Measurements from ENCODE around the gene SLC7A10.
"Not testable (repeated sequence)": the region's sequence is repeated elsewhere in the genome, so short reads cannot be mapped to it uniquely, and the experiment has no call there.

The SLC7A10 gene

GRCh38 chr19:33215438-33216197 lies 10.0 kb downstream of the SLC7A10 start:
- no peak for DNase-seq

- DNase-seq = no peak
These were observed 11.1 kb downstream of the SLC7A10 start for GRCh38 chr19:33214596-33214995.

GRCh38 chr19:33212436-33213172 lies 13.0 kb downstream of the SLC7A10 start:
- DNase-seq = no peak

GRCh38 chr19:33211794-33212435 lies 13.7 kb downstream of the SLC7A10 start:
- DNase-seq = no peak

- DNase-seq = no peak
These were observed 15.2 kb downstream of the SLC7A10 start for GRCh38 chr19:33210266-33210940.

- DNase-seq = not testable (repeated sequence)
These were observed 15.8 kb downstream of the SLC7A10 start for GRCh38 chr19:33209850-33210230.

GRCh38 chr19:33208904-33209849 lies 16.5 kb downstream of the SLC7A10 start:
- DNase-seq = no peak

- DNase-seq = no peak
These were observed 17.2 kb downstream of the SLC7A10 start for GRCh38 chr19:33208371-33208895.

GRCh38 chr19:33207903-33208302 lies 17.7 kb downstream of the SLC7A10 start:
- no peak for DNase-seq

GRCh38 chr19:33207040-33207620 lies 18.5 kb downstream of the SLC7A10 start:
- DNase-seq = no peak

GRCh38 chr19:33206261-33207039 lies 19.2 kb downstream of the SLC7A10 start:
- DNase-seq = no peak

GRCh38 chr19:33205531-33206260 lies 20.0 kb downstream of the SLC7A10 start:
- no peak for DNase-seq

- no peak for DNase-seq
These were observed 20.5 kb downstream of the SLC7A10 start for GRCh38 chr19:33205110-33205509.

- DNase-seq = no peak
These were observed 21.3 kb downstream of the SLC7A10 start for GRCh38 chr19:33204136-33204973.

GRCh38 chr19:33203529-33203928 lies 22.1 kb downstream of the SLC7A10 start:
- no peak for DNase-seq

- DNase-seq = no peak
These were observed 22.8 kb downstream of the SLC7A10 start for GRCh38 chr19:33202546-33203507.

- no peak for DNase-seq
These were observed 23.6 kb downstream of the SLC7A10 start for GRCh38 chr19:33201886-33202545.
